CD14-positive monocyte (primary cell): Measurements from ENCODE around the gene SLC22A4. TPM values are rescaled to one million over a fixed set of nuclear protein-coding genes. Genes with fewer than 3 reads are reported as not detected.

ENCODE experiments used
- DNase-seq, 3 donors: peaks; one replicate each; pipeline ENCODE4 v3.0.0-alpha.2; 2011 to 2022
- H2AFZ ChIP-seq: 2 replicates; pipeline ENCODE4 v1.6.0; 2012; ENCODE audit warnings: mild to moderate bottlenecking, low read depth, low read length, inconsistent platforms; ENCODE audit not compliant: insufficient read depth, poor library complexity, severe bottlenecking
- H3K27ac ChIP-seq, 2 donors: 1 replicate in 1 of 2; 2 replicates in 1 of 2; pipeline ENCODE4 v1.5.1; 2012 to 2013; ENCODE audit warnings: low read length in 2 of 2, control low read depth in 1 of 2, inconsistent platforms in 1 of 2, low read depth in 1 of 2, mild to moderate bottlenecking in 1 of 2
- H3K27me3 ChIP-seq, 2 donors: one replicate each; pipeline versions ENCODE4 v1.6.0 to v1.6.1; 2011 to 2013; ENCODE audit warnings: low read length in 2 of 2; ENCODE audit not compliant: control insufficient read depth in 2 of 2, insufficient read depth in 2 of 2
- H3K36me3 ChIP-seq, 2 donors: replicated peaks in 1 of 2; 1 replicate in 1 of 2; 2 replicates in 1 of 2; pipeline versions ENCODE4 v1.5.1 to v1.6.1; 2012 to 2013; ENCODE audit warnings: low read length in 2 of 2, control low read depth in 1 of 2, inconsistent platforms in 1 of 2, mild to moderate bottlenecking in 1 of 2; ENCODE audit not compliant: insufficient read depth in 2 of 2, control insufficient read depth in 1 of 2
- H3K4me1 ChIP-seq, 2 donors: 1 replicate in 1 of 2; 2 replicates in 1 of 2; pipeline versions ENCODE4 v1.5.1 to v1.6.1; 2012 to 2013; ENCODE audit warnings: low read length in 2 of 2, control low read depth in 1 of 2, inconsistent platforms in 1 of 2, mild to moderate bottlenecking in 1 of 2, moderate library complexity in 1 of 2; ENCODE audit not compliant: insufficient read depth in 2 of 2, control insufficient read depth in 1 of 2
- H3K4me2 ChIP-seq: replicated peaks from 2 replicates; pipeline ENCODE3; 2012; ENCODE audit warnings: low read length, moderate library complexity, mild to moderate bottlenecking; ENCODE audit not compliant: poor library complexity, severe bottlenecking; ENCODE audit errors: extremely low read depth
- H3K4me3 ChIP-seq, 3 experiments: fragments of 200-600 bp in 1 of 3; sonication (generic) in 1 of 3; replicated peaks in 1 of 3; 1 replicate in 2 of 3; 2 replicates in 1 of 3; pipeline ENCODE4 v1.5.1; 2011 to 2013; ENCODE audit warnings: low read length in 3 of 3, mild to moderate bottlenecking in 3 of 3, control low read depth in 2 of 3, low read depth in 2 of 3, inconsistent platforms in 1 of 3, moderate library complexity in 1 of 3
- H3K79me2 ChIP-seq: 2 replicates; pipeline ENCODE4 v1.6.0; 2012; ENCODE audit warnings: mild to moderate bottlenecking, control low read depth, inconsistent platforms, low read length, moderate library complexity; ENCODE audit not compliant: insufficient read depth
- H3K9ac ChIP-seq: 2 replicates; pipeline ENCODE4 v1.6.0; 2017; ENCODE audit warnings: low read length, mild to moderate bottlenecking; ENCODE audit not compliant: insufficient read depth, poor library complexity, severe bottlenecking
- H3K9me3 ChIP-seq, 2 donors: replicated peaks in 1 of 2; 1 replicate in 1 of 2; 2 replicates in 1 of 2; pipeline versions ENCODE4 v1.5.1 to v1.6.1; 2012 to 2013; ENCODE audit warnings: low read length in 2 of 2, control low read depth in 1 of 2; ENCODE audit not compliant: control insufficient read depth in 1 of 2, insufficient read depth in 1 of 2
- H4K20me1 ChIP-seq: 2 replicates; pipeline ENCODE4 v1.6.0; 2012; ENCODE audit warnings: mild to moderate bottlenecking, low read length, control low read depth, moderate library complexity; ENCODE audit not compliant: insufficient read depth
- H3K27ac Mint-ChIP-seq, 7 donors: one replicate each; pipeline ENCODE4 v1.8.0; 2020; ENCODE audit warnings: mild to moderate bottlenecking in 7 of 7, mixed read lengths in 7 of 7, moderate library complexity in 6 of 7, inconsistent platforms in 2 of 7
- H3K27me3 Mint-ChIP-seq, 3 donors: one replicate each; pipeline ENCODE4 v1.8.0; 2021 to 2022; ENCODE audit warnings: low read depth in 3 of 3, mild to moderate bottlenecking in 3 of 3, mixed read lengths in 3 of 3, moderate library complexity in 3 of 3, inconsistent platforms in 1 of 3
- H3K36me3 Mint-ChIP-seq, 2 donors: one replicate each; pipeline ENCODE4 v1.8.0; 2020; ENCODE audit warnings: mixed read lengths in 2 of 2, inconsistent platforms in 1 of 2, mild to moderate bottlenecking in 1 of 2
- H3K4me1 Mint-ChIP-seq: one replicate; pipeline ENCODE4 v1.8.0; 2020; ENCODE audit warnings: mild to moderate bottlenecking, mixed read lengths
- H3K4me3 Mint-ChIP-seq, 2 donors: one replicate each; pipeline ENCODE4 v1.8.0; 2020; ENCODE audit warnings: mild to moderate bottlenecking in 2 of 2, mixed read lengths in 2 of 2, moderate library complexity in 1 of 2
- H3K9me3 Mint-ChIP-seq, 7 donors: one replicate each; pipeline ENCODE4 v1.8.0; 2020 to 2022; ENCODE audit warnings: mixed read lengths in 7 of 7, mild to moderate bottlenecking in 6 of 7, moderate library complexity in 6 of 7, inconsistent platforms in 2 of 7
- CTCF ChIP-seq: fragments of 200-600 bp; IDR thresholded peaks from one replicate; pipeline ENCODE4 v1.8.0; 2022; ENCODE audit warnings: antibody characterized with exemption, mild to moderate bottlenecking
- WGBS: methylation state at CpG from one replicate; pipeline ENCODE4 v1.1.5; 2013; ENCODE audit warnings: missing lambda C conversion rate; ENCODE audit not compliant: insufficient coverage; 5-methylcytosine and 5-hydroxymethylcytosine counted together
- intact Hi-C, 2 donors: fragments of 100-400 bp; cut with micrococcal nuclease; formaldehyde crosslinking; loops; one replicate each; pipeline versions ENCODE4 v1.15.0 to v1.15.1; 2023
- polyA plus RNA-seq, 3 donors: library from polyadenylated mRNA; depleted of rRNA in 1 of 3; unstranded in 2 of 3; stranded (reverse) in 1 of 3; fragments of 300-500 nt in 2 of 3; fragments of >200 nt in 1 of 3; fragmentation: Illumina TruSeq in 2 of 3; gene quantifications; 1 replicate in 2 of 3; 2 replicates in 1 of 3; pipeline ENCODE4 v1.2.3, GENCODE V29; 2012 to 2021

SLC22A4 gene
- polyA plus RNA-seq, 3 donors, result 7.2 to 13.0 (median 12.2) TPM

- Histone ChIP-seq H3K4me2 (no peak overlapping the region), H4K20me1 (no peaks in the 10 kb centered on the region), H2AFZ (no peak overlapping the region), H3K9ac (no peak overlapping the region), H3K4me1 (no peaks in the 10 kb centered on the region), H3K27ac (no peak overlapping the region), H3K27me3 (no peaks in the 10 kb centered on the region), H3K36me3 (peaks cover 71 to 86% of the 10 kb centered on the region in 2 donors), H3K79me2 (no peaks in the 10 kb centered on the region), H3K4me3 (no peak overlapping the region), H3K9me3 (no peaks in the 10 kb centered on the region)
- no peak overlapping the region for H3K27ac Mint-ChIP-seq
- H3K4me1 Mint-ChIP-seq, result no peaks in the 10 kb centered on the region
- intact Hi-C loops, result no loop called here
- no peak overlapping the region for H3K4me3 Mint-ChIP-seq
- TF ChIP-seq CTCF, result no peak
- DNase-seq, result no peak
- peaks cover 0 to 2% (median 0%) of the 10 kb centered on the region in 7 donors for H3K9me3 Mint-ChIP-seq
- H3K27me3 Mint-ChIP-seq, result peaks cover 0 to 2% (median 0%) of the 10 kb centered on the region in 3 donors
- peaks cover 71 to 84% of the 10 kb centered on the region in 2 donors for H3K36me3 Mint-ChIP-seq
These were observed 45.3 kb downstream of the SLC22A4 start for GRCh38 chr5:132339502-132339901.

- H3K9ac ChIP-seq, result no peak overlapping the region
- no peak overlapping the region for H3K4me3 ChIP-seq
- no peaks in the 10 kb centered on the region for H3K4me1 ChIP-seq
- WGBS, result 50% methylated on average over 2 of the region's 5 CpGs
- no peaks in the 10 kb centered on the region for H4K20me1 ChIP-seq
- intact Hi-C loops, result no loop called here
- TF ChIP-seq CTCF, result no peak
- peaks cover 49 to 69% of the 10 kb centered on the region in 2 donors for H3K36me3 ChIP-seq
- no peaks in the 10 kb centered on the region for H3K4me1 Mint-ChIP-seq
- DNase-seq, result no peak
- H3K79me2 ChIP-seq, result no peaks in the 10 kb centered on the region
- H3K4me2 ChIP-seq, result no peak overlapping the region
- H3K27me3 Mint-ChIP-seq, result peaks cover 0 to 2% (median 0%) of the 10 kb centered on the region in 3 donors
- no peak overlapping the region for H3K27ac ChIP-seq
- H3K36me3 Mint-ChIP-seq, result peaks cover 65 to 69% of the 10 kb centered on the region in 2 donors
- H2AFZ ChIP-seq, result no peak overlapping the region
- H3K9me3 ChIP-seq, result no peaks in the 10 kb centered on the region
- H3K27me3 ChIP-seq, result no peaks in the 10 kb centered on the region
- no peak overlapping the region for H3K4me3 Mint-ChIP-seq
- peaks cover 0 to 2% (median 0%) of the 10 kb centered on the region in 7 donors for H3K9me3 Mint-ChIP-seq
- peak overlapping the region in 3 of 7 donors; percentile 7 to 61 (median 30) for H3K27ac Mint-ChIP-seq
These were observed 48.3 kb downstream of the SLC22A4 start for GRCh38 chr5:132342291-132343180.
